SJCRH30 (cell line): Measurements from ENCODE around the gene MSRB1. TPM values are rescaled to one million over a fixed set of nuclear protein-coding genes. Genes with fewer than 3 reads are reported as not detected.

Source experiments
- DNase-seq, 2 experiments: peaks; one replicate each; pipeline ENCODE4 v3.0.0-alpha.2; 2015 to 2020
- H3K27ac ChIP-seq: fragments of 250-450 bp; sonication (Bioruptor Pico); 2 replicates; pipeline ENCODE4 v1.5.1; 2020; ENCODE audit warnings: mild to moderate bottlenecking, moderate library complexity
- H3K27me3 ChIP-seq: fragments of 250-450 bp; sonication (Bioruptor Pico); 2 replicates; pipeline ENCODE4 v1.5.1; 2020; ENCODE audit warnings: mild to moderate bottlenecking, moderate library complexity
- H3K36me3 ChIP-seq: fragments of 250-450 bp; sonication (Bioruptor Pico); 2 replicates; pipeline ENCODE4 v1.5.1; 2020; ENCODE audit warnings: mild to moderate bottlenecking, moderate library complexity
- H3K4me1 ChIP-seq: fragments of 250-450 bp; sonication (Bioruptor Pico); 2 replicates; pipeline ENCODE4 v1.5.1; 2020; ENCODE audit warnings: mild to moderate bottlenecking, moderate library complexity
- H3K4me3 ChIP-seq: fragments of 250-450 bp; sonication (Bioruptor Pico); 2 replicates; pipeline ENCODE4 v1.5.1; 2020; ENCODE audit warnings: mild to moderate bottlenecking, moderate library complexity
- H3K9me3 ChIP-seq: fragments of 250-450 bp; sonication (Bioruptor Pico); replicated peaks from 2 replicates; pipeline ENCODE4 v1.5.1; 2020; ENCODE audit warnings: mild to moderate bottlenecking, moderate library complexity
- total RNA-seq: library from RNA; depleted of rRNA; stranded (reverse); fragments of >200 nt; shearing (Covaris generic); gene quantifications from 2 replicates; pipeline ENCODE4 v1.2.3, GENCODE V29; 2014

MSRB1 gene
- total RNA-seq, 1 experiment from 2014 or later = 16.0 TPM

DNA sequence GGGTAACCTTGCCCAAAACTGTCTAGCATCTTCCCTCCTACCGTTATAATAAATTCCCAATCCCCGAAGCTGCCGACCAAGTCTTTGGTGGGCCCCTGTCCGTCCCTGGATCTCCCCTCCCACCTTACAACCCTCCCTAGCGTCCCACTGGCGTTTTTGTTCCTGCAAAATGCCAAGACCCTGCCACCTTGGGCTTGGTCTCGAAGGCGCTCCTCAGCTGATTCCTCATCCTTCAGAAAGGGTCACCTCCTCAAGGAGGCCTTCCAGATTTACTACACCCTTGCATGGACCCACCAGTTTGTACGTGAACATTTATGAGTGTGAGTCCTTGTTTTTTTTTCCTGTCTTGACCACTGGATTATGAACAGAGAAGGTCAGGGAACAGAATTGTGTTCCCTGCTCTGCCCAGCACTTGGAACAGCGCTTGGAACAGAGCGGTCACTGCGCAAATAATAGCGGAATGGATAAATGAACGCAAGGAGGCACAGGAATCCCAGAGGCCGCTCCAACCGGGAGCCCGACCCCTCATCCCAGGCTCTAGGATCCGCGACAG, 40.1 kb upstream of the MSRB1 start:
- H3K27ac ChIP-seq = peak overlapping the region; percentile 52
- peak overlapping the region; percentile 79 for H3K4me3 ChIP-seq
- no peak for DNase-seq
- H3K36me3 ChIP-seq = peaks cover 13% of the 10 kb centered on the region
- no peaks in the 10 kb centered on the region for H3K27me3 ChIP-seq
- H3K4me1 ChIP-seq = peaks cover 30% of the 10 kb centered on the region
- H3K9me3 ChIP-seq = no peaks in the 10 kb centered on the region

DNA sequence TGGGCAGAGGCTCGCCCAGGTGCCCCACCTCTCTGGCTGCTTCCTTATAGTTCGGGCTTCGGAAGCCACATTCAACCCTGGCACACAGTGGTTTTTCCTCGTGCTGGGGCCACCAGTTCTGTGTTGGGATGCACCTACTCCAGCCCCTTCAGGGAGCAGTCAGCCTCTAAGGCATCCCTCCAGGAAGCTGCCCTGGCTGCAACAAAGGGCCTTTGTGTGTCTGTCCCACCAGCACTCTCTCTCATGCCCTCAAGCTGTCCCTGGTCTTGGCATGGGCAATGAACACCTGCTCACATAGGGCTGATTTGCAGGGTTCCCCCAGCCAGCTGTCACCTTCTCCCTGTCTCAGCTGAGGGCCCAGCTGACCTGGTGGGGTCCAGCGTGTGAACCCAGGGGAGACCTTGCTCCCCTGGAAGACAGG, 39.0 kb upstream of the MSRB1 start:
- Histone ChIP-seq H3K4me3 (no peak overlapping the region), H3K4me1 (peaks cover 30% of the 10 kb centered on the region), H3K27me3 (no peaks in the 10 kb centered on the region), H3K27ac (peak overlapping the region; percentile 57), H3K36me3 (peaks cover 22% of the 10 kb centered on the region), H3K9me3 (no peaks in the 10 kb centered on the region)
- DNase-seq = peak; percentile 94 to 97

DNA sequence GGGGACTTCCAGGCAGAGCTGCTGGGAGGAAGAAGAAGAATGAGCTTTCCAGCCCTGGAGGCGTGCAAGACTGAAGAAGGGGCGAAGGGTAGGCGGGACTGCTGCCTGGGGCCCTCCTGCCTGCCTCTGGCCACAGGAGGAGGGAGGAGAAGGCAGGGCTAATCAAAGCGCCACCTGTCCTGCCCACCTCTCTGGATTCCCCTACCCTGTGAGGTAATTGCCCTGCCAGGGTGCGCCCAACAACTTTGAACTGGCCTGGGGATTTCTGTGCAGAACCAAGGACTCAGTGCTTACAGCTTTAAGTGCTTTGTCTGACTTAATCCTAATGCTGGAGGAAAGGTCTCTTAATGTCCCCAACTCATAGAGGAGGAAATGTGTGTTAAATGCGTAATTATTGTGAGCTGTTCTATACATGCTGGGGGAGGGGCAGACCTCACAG, 38.4 kb upstream of the MSRB1 start, which contains the start of gene NOXO1:
Gene NOXO1, minus strand, starts transcription at position 72 of the 439 bp plus-strand sequence. CDS start 290 bp downstream, outside the sequence.
- no peaks in the 10 kb centered on the region for H3K9me3 ChIP-seq
- peaks cover 28% of the 10 kb centered on the region for H3K36me3 ChIP-seq
- no peak within 1 kb of the TSS for H3K4me3 ChIP-seq

DNA sequence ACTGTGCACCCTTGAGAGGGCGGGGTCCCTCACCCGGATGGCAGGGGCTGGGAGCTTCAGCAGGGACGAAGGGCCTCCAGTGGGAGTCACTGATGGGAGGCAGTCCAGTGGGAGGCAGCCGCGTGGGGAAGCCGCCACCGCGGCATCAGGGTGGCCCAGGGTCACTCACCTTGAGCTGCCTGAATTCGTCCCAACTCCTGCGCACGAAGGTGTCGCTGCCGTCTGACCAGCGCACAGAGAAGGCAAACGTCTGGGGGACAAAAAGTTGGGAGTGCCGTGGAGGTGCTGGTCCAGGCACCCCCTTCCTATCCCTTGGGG, 37.7 kb upstream of the MSRB1 start:
- Histone ChIP-seq H3K9me3 (no peaks in the 10 kb centered on the region), H3K36me3 (peaks cover 34% of the 10 kb centered on the region), H3K4me1 (peaks cover 30% of the 10 kb centered on the region), H3K27ac (no peak overlapping the region), H3K4me3 (no peak overlapping the region), H3K27me3 (no peaks in the 10 kb centered on the region)
- no peak for DNase-seq

More for the DNA sequence above, 38.4 kb upstream of the MSRB1 start, which contains the start of gene NOXO1:
- peaks cover 30% of the 10 kb centered on the region for H3K4me1 ChIP-seq
- DNase-seq = peak in 1 of 2 experiments; percentile 49
- H3K27ac ChIP-seq = peak within 1 kb of the TSS; percentile 57
- H3K27me3 ChIP-seq = no peaks in the 10 kb centered on the region

DNA sequence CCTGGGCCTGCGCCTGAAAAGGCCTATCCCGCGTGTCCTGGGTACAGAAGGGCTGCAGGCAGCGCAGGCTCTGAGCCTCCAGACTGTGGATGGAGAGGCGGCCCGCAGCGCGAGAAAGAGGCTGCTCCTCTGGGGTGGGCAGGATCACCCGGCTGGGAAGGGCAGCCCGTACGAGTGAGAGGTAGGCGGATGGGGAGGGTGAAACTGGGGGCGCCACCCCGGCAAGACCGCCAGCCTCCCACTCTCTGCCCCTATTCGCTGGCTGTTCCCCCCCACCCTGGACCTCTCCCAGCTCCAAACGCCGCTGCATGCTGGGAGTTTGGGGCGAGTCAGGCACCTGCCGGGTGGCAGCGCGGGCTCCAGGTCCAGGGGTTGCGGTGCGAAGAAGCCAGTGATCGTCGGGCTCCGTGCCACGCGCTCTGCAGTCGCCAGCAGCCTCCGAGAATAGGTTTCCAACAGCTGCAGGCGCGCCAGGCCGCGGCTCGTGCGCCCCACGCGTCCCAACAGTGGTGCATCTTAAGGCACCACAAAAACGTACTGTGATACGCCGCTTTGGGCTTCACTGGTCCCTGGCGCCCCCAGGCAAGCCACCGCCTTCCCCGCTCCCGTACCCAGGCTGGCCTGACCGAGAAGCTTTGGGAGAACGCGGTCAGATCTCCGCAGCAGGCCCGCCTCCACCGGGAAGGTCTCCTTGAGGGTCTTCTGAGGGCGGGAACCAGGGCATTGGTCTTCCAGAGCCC, 37.2 kb upstream of the MSRB1 start:
- no peak for DNase-seq
- Histone ChIP-seq H3K27ac (no peak overlapping the region), H3K36me3 (peaks cover 37% of the 10 kb centered on the region), H3K4me1 (peaks cover 30% of the 10 kb centered on the region), H3K27me3 (no peaks in the 10 kb centered on the region), H3K4me3 (no peak overlapping the region), H3K9me3 (no peaks in the 10 kb centered on the region)

DNA sequence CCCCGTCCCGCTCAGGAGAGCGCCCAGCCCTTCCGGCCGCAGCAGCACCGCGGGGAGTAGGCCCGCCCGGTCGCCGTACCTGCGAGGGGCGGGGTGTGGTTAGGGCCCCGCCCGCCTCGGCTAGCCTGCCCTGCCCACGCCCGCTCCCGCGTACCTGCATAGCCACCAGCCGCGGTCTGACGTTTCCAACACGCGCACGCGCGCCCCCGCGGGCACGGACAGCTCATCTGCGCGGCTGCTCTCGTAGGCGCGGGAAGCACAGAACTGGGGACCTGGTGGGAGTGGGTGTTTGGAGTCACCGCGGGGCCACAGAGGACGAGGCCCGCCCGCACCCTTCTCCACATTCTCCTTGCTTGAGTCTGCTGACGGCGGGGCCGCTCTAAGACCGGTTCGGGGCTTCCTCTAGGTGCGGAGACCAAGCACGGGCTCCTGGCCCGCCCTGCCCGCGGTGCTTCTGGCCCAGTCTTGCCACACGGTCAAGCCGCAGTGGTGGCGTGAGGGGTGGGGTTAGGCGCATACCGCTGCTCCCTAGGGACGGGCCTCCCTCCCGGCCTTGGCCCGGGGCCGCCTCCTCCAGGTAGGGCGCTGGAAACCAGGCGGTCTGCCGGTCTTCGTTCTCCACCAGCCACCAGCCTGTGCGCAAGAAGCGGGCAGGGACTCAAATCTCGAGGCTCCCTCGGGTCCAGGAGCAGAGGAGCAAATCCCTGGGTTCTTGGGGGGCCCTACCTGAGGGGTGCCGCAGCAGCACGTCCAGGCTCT, 36.5 kb upstream of the MSRB1 start:
- Histone ChIP-seq H3K4me1 (peaks cover 30% of the 10 kb centered on the region), H3K27me3 (no peaks in the 10 kb centered on the region)

DNA sequence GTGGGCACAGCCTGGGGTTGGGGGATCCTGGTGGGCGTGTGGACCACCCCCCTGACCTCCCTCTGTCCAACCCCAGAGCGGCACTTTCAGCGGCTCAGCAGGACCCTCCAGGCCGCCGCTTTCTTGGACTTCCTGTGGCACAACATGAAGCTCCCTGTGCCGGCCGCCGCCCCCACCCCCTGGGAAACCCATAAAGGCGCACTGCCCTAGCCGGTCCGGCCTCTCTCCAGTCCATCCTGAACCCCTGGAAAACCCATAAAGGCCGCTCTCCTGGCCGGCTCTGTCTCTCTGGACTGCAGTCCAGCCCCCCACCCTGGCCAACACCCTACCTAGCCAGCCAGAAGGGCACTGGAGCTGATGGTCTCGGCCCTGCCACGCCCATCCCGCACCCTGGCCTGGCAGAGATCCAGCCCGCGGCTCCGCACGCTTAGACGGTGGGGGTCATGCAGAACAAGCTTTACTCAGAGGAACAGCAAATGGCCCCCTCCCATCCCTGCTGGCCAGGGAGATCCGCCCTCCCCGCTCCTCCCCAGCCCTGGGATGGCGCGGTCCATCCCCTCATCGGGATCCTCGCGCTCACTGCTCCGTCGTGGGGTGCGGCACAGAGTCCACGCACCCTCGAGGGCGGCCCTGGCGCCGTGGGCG, 35.6 kb upstream of the MSRB1 start:
- Histone ChIP-seq H3K36me3 (peaks cover 37% of the 10 kb centered on the region), H3K4me1 (peaks cover 34% of the 10 kb centered on the region), H3K9me3 (no peaks in the 10 kb centered on the region), H3K4me3 (no peak overlapping the region), H3K27ac (no peak overlapping the region), H3K27me3 (no peaks in the 10 kb centered on the region)
- DNase-seq = no peak

More for the DNA sequence above, 36.5 kb upstream of the MSRB1 start:
- Histone ChIP-seq H3K27ac (no peak overlapping the region), H3K9me3 (no peaks in the 10 kb centered on the region), H3K4me3 (no peak overlapping the region), H3K36me3 (peaks cover 37% of the 10 kb centered on the region)
- no peak for DNase-seq

DNA sequence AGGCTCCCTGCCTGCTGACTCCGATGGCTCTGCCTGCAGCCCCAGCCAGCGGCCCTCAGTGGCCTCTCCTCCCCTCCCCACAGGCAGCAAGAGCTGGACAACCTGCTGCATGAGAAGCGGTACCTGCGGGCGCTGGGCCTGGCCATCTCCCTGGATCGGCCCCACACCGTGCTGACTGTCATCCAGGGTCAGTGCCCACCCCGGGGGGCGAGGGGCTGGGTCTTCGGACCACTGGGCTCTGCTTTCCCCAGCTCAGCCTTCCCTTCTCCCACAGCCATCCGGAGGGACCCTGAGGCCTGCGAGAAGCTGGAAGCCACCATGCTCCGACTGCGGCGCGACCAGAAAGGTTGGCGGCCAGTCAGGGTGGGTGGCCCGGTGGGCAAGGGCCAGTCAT, 34.9 kb upstream of the MSRB1 start:
- Histone ChIP-seq H3K36me3 (peaks cover 37% of the 10 kb centered on the region), H3K4me1 (peaks cover 32% of the 10 kb centered on the region), H3K4me3 (no peak overlapping the region), H3K9me3 (no peaks in the 10 kb centered on the region), H3K27ac (no peak overlapping the region), H3K27me3 (no peaks in the 10 kb centered on the region)
- DNase-seq = no peak

DNA sequence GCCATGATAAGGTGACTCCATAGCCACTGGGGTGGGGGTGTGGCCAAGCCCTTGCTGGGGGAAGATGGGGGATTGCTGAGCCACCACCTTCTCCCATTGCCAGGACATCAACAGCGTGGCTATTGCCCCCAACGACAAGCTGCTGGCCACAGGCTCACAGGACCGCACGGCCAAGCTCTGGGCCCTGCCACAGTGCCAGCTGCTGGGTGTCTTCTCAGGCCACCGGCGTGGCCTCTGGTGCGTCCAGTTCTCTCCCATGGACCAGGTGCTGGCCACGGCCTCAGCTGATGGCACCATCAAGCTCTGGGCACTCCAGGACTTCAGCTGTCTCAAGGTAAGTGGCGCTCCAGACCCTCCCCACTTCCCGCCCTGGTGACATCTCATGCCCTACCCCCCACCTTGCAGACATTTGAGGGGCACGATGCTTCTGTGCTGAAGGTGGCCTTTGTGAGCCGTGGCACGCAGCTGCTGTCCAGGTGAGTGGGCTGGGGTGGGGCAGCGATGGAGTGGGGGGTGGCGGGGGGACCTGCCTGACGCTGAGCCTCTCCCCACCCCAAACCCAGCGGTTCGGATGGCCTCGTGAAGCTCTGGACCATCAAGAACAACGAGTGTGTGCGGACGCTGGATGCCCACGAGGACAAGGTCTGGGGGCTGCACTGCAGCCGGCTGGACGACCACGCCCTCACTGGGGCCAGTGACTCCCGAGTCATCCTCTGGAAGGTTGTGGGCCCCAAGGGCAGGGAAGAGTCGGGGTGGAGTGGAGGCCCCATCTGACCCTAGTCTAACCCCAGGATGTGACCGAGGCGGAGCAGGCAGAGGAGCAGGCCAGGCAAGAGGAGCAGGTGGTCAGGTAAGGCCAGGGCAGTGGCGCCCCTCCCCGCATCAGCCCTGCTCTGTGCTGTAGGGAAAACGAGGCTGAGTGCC, 34.2 kb upstream of the MSRB1 start:
- no peak overlapping the region for H3K27ac ChIP-seq
- no peaks in the 10 kb centered on the region for H3K27me3 ChIP-seq
- H3K36me3 ChIP-seq = peaks cover 37% of the 10 kb centered on the region
- no peak for DNase-seq
- H3K9me3 ChIP-seq = no peaks in the 10 kb centered on the region
- H3K4me1 ChIP-seq = peaks cover 26% of the 10 kb centered on the region
- H3K4me3 ChIP-seq = no peak overlapping the region

DNA sequence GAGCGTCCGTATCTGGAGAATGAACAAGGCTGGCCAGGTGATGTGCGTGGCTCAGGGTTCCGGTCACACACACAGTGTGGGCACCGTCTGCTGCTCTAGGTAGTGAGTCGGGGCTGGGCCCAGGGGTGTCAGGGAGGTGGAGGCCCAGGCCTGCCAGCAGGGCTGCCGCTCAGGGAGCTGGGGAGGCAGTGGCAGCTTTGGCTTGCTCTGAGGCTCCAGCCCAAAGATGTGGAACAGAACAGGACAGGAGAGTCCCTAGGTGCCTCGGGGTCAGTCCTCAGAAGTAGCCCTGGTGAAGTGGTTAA, 33.2 kb upstream of the MSRB1 start:
- peaks cover 17% of the 10 kb centered on the region for H3K4me1 ChIP-seq
- H3K36me3 ChIP-seq = peaks cover 37% of the 10 kb centered on the region
- H3K27me3 ChIP-seq = no peaks in the 10 kb centered on the region
- DNase-seq = no peak
- H3K27ac ChIP-seq = no peak overlapping the region
- H3K9me3 ChIP-seq = no peaks in the 10 kb centered on the region
- no peak overlapping the region for H3K4me3 ChIP-seq

DNA sequence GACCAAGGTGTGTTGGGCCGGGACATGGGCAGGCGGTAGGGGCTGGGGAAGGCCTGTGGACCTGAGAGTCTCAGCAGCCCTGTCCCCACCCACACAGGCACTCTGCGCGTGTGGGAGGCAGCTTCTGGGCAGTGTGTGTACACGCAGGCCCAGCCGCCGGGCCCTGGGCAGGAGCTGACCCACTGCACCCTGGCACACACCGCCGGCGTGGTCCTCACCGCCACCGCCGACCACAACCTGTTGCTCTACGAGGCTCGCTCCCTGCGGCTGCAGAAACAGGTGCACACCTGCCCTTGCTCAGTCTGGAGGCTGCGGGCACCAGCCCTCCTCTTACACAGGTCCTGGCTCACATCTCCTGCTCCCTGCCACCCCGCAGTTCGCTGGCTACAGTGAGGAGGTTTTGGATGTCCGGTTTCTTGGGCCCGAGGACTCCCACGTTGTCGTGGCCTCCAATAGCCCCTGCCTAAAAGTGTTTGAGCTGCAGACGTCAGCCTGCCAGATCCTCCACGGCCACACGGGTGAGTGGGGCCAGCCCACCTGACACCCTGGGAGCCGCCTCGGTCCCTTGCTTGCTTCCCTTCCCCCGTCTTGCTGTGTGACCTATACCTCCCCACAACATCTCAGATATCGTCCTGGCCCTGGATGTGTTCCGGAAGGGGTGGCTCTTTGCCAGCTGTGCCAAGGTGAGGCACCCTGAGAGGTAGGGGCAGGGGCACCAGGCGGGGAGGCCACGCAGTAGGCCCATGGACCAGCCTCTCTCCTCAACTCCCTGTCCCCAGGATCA, 32.6 kb upstream of the MSRB1 start:
- no peak for DNase-seq
- H3K4me1 ChIP-seq = peaks cover 11% of the 10 kb centered on the region; the same call in 1 of the 2 replicates

DNA sequence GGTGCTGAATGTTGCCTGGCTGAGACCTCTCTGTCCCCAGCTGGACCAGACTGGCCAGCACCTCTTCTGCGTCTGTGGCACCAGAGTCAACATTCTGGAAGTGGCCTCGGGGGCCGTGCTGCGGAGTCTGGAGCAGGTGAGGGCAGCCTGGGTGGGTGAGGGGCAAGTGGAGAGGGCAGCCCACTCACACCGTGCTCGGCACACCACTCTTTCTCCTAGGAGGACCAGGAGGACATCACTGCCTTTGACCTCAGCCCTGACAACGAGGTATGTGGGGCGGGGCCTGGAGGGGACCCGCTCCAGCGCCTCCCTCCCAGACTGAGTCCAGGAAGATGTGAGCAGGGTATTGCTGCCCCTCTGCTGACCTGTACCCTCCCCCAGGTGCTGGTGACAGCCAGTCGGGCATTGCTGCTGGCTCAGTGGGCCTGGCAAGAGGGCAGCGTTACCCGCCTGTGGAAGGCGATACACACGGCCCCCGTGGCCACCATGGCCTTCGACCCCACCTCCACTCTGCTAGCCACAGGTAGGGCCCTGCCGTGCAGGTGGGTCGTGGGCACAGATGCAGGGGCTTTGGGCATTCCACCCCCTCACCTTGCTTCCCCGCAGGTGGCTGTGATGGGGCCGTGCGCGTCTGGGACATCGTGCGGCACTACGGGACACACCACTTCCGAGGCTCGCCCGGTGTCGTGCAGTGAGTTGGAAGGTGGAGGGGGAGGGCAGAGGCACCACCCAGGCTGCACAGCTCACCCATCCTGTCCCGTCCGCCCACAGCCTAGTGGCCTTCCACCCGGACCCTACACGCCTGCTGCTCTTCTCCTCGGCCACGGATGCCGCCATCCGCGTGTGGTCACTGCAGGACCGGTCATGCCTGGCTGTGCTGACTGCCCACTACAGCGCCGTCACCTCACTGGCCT, 31.4 kb upstream of the MSRB1 start:
- no peak overlapping the region for H3K27ac ChIP-seq
- no peaks in the 10 kb centered on the region for H3K27me3 ChIP-seq
- peaks cover 8% of the 10 kb centered on the region; the same call in 1 of the 2 replicates for H3K4me1 ChIP-seq
- DNase-seq = no peak
- peaks cover 32% of the 10 kb centered on the region for H3K36me3 ChIP-seq
- no peaks in the 10 kb centered on the region for H3K9me3 ChIP-seq
- no peak overlapping the region for H3K4me3 ChIP-seq

More for the DNA sequence above, 32.6 kb upstream of the MSRB1 start:
- no peaks in the 10 kb centered on the region for H3K27me3 ChIP-seq
- peaks cover 37% of the 10 kb centered on the region for H3K36me3 ChIP-seq
- H3K27ac ChIP-seq = no peak overlapping the region
- no peaks in the 10 kb centered on the region for H3K9me3 ChIP-seq
- no peak overlapping the region for H3K4me3 ChIP-seq
